Measurements from ENCODE around the gene TMC5. TPM values are rescaled to one million over a fixed set of nuclear protein-coding genes. Genes with fewer than 3 reads are reported as not detected.

TMC5 gene
- total RNA-seq, 1 experiment from 2014 or later, result 15.7 TPM

DNA sequence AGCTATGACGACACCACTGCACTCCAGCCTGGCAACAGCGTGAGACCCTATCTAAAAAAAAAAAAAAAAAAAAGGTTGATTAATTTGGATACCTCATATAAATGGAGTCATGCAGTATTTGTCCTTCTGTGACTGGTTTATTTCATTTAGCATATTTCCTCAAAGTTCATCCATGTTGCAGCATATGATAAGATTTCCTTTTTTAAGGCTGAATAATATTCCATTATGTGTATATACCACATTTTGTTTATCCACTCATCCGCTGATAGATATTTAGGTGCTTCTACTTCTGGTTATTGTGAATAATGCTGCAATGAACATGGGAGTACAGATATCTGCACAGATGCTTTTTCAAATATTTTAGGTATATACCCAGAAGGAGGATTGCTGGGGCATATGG is 43.3 kb upstream of the TMC5 start:
- no peaks in the 10 kb centered on the region for H3K9me3 ChIP-seq (ENCODE audit: control insufficient read depth in 1 of 2, insufficient read depth in 1 of 2, low read depth in 1 of 2, low read length in 2 of 2)
- ChIA-PET POLR2A (no interaction called here), RAD21 (ENCODE audit: low non-redundant PET in 1 of 2, low total read pairs in 2 of 2, uncharacterized antibody in 2 of 2, unreplicated experiment in 2 of 2) (interaction anchor here (0.7 to 1.0 kb wide), 2 partner anchors 160 to 279 kb away, joined by 4 to 5 read pairs; no protein-coding TSS in a partner anchor), CTCF (interaction anchor here (1.1 to 1.7 kb wide), 3 partner anchors 43 to 288 kb away, joined by 4 to 9 read pairs (median 5); no protein-coding TSS in a partner anchor)
- no peak overlapping the region for H3K4me3 ChIP-seq (replicated peaks in 1 of 2; ENCODE audit: low read depth in 1 of 2, low read length in 2 of 2)
- no peak overlapping the region for H3K9ac ChIP-seq (ENCODE audit: low read length)
- no peak overlapping the region for H3K27ac ChIP-seq (ENCODE audit: low read depth, low read length)
- H3K36me3 ChIP-seq (ENCODE audit: control insufficient read depth in 1 of 2, insufficient read depth in 2 of 2, low read length in 2 of 2), result no peaks in the 10 kb centered on the region
- ATAC-seq (no peak), DNase-seq (ENCODE audit: low read depth, low spot score) (no peak)
- no peak for TF ChIP-seq SRF (IDR thresholded peaks at IDR 0.05; ENCODE audit: low read depth)
- no peak for TF ChIP-seq ATF3 (IDR thresholded peaks at IDR 0.05)
- no peak for TF ChIP-seq FOSL1 (IDR thresholded peaks at IDR 0.05; ENCODE audit: low read depth)
- TF ChIP-seq CEBPB (IDR thresholded peaks at IDR 0.05; ENCODE audit: low read depth), result no peak
- TF ChIP-seq, protein P1, sequence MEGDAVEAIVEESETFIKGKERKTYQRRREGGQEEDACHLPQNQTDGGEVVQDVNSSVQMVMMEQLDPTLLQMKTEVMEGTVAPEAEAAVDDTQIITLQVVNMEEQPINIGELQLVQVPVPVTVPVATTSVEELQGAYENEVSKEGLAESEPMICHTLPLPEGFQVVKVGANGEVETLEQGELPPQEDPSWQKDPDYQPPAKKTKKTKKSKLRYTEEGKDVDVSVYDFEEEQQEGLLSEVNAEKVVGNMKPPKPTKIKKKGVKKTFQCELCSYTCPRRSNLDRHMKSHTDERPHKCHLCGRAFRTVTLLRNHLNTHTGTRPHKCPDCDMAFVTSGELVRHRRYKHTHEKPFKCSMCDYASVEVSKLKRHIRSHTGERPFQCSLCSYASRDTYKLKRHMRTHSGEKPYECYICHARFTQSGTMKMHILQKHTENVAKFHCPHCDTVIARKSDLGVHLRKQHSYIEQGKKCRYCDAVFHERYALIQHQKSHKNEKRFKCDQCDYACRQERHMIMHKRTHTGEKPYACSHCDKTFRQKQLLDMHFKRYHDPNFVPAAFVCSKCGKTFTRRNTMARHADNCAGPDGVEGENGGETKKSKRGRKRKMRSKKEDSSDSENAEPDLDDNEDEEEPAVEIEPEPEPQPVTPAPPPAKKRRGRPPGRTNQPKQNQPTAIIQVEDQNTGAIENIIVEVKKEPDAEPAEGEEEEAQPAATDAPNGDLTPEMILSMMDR (IDR thresholded peaks at IDR 0.05 in 2 of 3, conservative IDR thresholded peaks at IDR 0.05 in 1 of 3; ENCODE audit: borderline replicate concordance in 1 of 3, insufficient read depth in 1 of 3, low read depth in 2 of 3, low read length in 2 of 3), result no peak
- no peak for TF ChIP-seq JUND (IDR thresholded peaks at IDR 0.05)
- no peak for TF ChIP-seq CBX3 (IDR thresholded peaks at IDR 0.05; ENCODE audit: low read depth)
- TF ChIP-seq POLR2A (IDR thresholded peaks at IDR 0.05; ENCODE audit: borderline replicate concordance, extremely low read depth, insufficient read depth, insufficient read length), result no peak
- no peak for TF ChIP-seq EZH2 (IDR thresholded peaks at IDR 0.05)
- no peak for TF ChIP-seq ZFX (IDR thresholded peaks at IDR 0.05)
- H3K79me2 ChIP-seq (ENCODE audit: insufficient read depth, low read length), result no peaks in the 10 kb centered on the region
- H3K4me2 ChIP-seq (ENCODE audit: low read length), result no peak overlapping the region
- H4K20me1 ChIP-seq (ENCODE audit: insufficient read depth), result no peaks in the 10 kb centered on the region
- H3K27me3 ChIP-seq (ENCODE audit: insufficient read depth, low read length), result no peaks in the 10 kb centered on the region
- H3K9me2 ChIP-seq (ENCODE audit: insufficient read depth), result no peaks in the 10 kb centered on the region
- intact Hi-C loops (cut with micrococcal nuclease), result no loop called here
- H3K4me1 ChIP-seq (ENCODE audit: control insufficient read depth in 1 of 2, insufficient read depth in 2 of 2, low read length in 2 of 2), result no peaks in the 10 kb centered on the region
- H2AFZ ChIP-seq (ENCODE audit: low read depth, low read length, poor library complexity, severe bottlenecking), result no peak overlapping the region
- no TSS peak for BruUV-seq (replicated peaks)
